Right hindlimb (tissue), 1 donor: ENCODE data around the gene USP48.

Experiments
- DNase-seq: peaks from one replicate; pipeline ENCODE4 v3.0.0-alpha.2; 2018

The USP48 gene

DNA sequence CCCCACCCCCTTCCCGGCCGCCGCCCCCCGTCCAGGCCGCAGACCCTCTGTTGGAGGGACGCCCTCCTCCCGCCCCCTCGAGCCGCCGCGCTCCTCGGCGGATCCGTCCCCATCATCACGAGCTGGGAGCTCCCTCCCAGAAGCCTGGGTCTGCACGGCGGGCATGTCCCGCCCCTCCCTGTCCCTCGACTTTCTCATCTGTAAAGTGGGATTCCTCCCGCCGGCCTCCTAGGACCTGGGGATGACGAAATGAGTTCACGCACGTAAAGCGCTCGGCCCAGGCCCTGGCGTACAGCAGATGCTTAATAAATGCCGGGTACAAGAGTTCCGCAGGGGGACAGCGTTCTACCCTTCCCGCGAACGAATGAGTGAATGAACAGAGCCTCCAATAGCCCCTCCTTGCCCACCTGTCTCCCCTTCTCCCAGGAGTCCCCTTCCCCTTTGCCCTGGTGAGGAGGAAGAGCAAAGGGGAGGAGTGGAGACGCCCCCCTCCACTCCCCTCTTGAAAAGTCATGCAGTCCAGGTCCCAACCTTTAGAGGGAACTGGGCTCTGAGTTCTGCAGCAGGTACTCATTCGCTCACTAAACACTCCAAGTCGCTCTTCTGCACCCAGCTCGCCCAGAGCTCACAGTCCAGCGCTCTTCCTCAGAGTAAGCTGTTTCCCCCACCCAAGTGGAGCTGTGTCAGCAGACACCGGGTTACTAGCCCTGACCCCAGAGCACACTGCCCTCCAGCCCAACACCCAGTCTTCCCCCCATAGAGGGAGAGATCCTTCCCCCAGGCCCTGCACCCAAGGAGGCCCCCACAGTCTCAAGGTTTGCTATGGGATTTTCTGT lies 130.6 kb downstream of the USP48 start:
- DNase-seq: peak; percentile 11

- peak; percentile 79 for DNase-seq
These were observed 131.5 kb downstream of the USP48 start for GRCh38 chr1:21651214-21652042.

- no peak for DNase-seq
These were observed 132.5 kb downstream of the USP48 start for GRCh38 chr1:21650400-21650799.

- no peak for DNase-seq
These were observed 133.6 kb downstream of the USP48 start for GRCh38 chr1:21649315-21649714.

- DNase-seq: no peak
These were observed 134.2 kb downstream of the USP48 start for GRCh38 chr1:21648791-21649190.

DNA sequence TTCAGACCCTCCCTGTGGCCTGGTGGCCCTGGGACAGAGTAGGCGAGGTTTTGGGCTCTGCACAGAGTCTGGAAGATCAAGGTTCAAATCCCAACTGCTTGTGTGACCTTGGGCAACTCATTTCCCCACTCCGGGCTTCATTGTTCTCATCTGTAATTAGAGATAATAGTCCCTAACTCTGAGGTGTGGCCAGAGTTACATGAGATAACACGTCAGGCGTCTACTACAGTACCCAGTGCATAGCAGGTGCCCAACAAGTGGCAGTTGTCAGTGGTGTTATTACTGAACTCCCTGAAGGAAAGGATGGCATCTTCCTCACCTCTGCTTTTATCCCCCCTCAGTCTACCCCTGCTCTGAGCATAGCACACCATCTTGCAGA lies 134.6 kb downstream of the USP48 start:
- no peak for DNase-seq

GRCh38 chr1:21647431-21648351 lies 135.3 kb downstream of the USP48 start:
- DNase-seq: peak; percentile 66

DNA sequence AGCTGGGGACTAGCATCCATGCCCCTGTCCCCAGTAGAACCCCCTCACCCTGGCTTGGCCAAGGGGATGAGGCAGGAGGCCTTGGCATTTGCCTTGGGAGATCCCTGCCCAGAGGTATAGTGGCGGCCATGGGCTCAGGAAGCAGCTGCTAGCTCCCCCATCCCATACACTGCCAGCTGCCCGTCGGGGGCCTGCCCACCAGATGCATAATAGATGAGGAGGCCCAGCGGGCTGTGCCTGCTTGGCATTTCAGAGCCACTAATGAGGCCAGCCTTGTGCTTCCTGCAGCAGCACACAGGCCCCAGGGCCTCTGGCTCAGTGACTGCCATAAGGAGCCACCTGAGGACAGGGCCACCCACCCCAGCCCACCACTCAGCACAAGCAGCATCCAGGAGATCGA lies 137.4 kb downstream of the USP48 start:
- no peak for DNase-seq

DNA sequence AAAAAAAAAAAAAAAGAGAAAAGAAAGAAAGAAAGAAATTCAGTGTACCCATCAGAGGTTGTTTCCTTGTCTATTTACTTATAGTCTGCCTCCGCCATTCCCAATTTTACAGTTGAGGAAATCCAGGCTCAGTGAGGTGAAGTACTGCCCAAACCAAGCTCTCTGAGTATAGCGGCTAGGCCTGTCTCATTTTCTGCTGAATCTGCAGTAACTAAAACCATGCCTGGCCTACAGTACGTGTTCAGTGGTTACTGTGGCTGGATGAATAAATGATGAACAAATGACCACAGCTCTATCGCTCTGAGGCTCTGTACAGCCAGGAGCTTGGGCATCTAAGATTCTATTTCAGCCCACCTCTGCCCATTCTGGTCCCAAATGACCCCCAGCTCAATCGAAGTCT lies 138.0 kb downstream of the USP48 start:
- DNase-seq: no peak

DNA sequence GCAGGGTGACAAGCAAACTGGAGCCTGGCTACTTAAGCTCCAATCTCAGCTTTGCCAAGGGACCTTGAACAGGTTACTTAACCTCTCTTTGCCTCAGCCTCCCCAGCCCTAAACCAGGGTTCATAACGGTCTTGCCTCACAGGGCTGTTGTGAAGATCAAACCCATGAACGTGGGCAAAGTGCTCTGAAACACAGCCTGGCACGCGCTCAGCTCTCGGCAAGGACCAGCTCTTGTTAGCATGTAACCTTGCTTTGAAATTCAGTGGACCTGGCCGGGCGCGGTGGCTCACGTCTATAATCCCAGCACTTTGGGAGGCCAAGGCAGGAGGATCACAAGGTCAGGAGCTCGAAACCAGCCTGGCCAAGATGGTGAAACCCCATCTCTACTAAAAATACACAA lies 138.6 kb downstream of the USP48 start:
- no peak for DNase-seq

DNA sequence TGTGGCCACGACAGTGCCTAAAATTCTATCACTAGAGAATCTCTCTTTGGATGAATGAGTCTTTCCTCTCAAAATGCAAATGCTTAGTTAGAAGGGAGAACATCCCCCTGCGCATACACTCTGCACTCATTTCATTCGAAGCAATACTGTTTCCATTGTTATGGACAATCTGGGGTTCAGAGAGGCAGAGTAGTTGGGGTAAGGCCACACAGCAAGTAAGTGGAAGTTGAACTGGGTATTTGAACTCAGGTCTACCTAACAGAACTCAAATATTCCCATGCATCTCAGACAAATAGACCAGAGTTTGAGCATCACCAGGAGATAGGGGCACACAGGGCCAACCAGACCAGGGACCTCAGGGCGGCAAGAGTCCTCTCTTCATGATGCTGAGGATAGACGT lies 139.3 kb downstream of the USP48 start:
- no peak for DNase-seq

DNA sequence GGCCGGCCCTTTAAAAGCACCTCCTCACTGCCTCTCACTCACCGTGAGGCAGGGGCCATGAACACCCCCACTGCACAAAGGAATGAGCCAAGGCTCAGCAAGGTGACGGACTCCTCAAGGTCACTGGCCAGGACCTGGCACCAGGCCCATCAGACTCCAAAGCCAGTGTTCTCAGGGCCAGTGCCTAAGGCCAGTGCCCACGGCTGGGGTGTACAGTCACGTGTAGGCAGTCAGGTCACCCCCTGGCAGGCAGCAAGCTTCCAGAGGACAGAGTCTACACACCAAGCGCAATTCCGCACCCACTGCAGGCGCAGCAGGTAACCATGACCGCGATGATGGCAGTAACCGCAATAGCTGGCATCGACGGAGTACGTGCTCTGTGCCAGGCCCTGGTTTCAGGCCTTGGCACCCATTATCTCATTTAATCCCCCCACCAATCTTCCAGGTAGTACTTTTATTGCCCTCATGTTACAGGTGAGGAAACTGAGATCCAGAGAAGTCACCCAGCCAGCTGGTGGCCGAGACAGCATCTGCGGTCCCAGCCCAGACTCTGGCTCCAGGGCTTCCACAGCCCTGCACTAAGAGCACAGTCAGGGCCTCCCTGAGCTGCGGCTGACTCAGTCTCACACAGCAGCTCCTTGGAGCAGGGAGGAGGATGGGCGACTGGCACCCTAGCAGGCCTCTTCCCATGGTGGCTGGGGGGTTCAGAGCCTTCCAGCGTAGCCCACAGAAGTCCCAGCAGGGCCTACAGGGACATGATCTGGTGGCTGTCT lies 140.8 kb downstream of the USP48 start:
- DNase-seq: no peak

GRCh38 chr1:21641537-21641936 lies 141.4 kb downstream of the USP48 start:
- DNase-seq: no peak

DNA sequence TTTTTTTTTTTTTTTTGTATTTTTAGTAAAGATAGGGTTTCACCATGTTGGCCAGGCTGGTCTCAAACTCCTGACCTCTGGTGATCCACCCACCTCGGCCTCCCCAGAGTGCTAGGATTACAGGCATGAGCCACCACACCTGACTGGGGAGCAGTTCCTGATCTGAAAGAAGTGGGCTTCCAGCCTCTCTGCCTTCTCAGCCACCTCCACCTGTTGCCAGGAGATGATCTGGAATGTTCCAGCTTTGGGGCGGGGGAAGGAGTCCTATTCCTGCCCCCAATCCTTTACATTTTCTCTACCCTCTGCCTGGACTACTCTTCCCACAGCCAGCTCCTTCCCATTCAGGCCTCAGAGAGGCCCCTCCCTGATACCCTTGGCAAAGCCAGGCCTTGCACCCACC lies 141.9 kb downstream of the USP48 start:
- no peak for DNase-seq

DNA sequence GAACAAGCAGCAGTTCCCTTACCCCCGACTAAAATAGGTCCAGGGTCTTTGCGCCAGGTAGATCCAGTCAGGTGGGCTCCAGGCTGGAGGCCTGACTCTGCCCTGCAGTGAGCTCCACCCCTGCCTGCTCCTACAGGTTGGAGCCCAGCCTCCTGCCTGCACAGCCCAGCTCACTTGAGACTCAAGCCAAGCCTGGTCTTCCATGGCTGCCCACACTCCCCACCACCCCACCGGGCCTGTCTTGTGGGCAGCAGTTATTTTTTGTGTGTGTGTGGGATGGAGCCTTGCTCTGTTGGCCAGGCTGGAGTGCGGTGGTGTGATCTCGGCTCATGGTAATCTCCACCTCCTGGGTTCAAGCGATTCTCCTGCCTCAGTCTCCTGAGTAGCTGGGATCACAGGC lies 142.3 kb downstream of the USP48 start:
- DNase-seq: no peak

DNA sequence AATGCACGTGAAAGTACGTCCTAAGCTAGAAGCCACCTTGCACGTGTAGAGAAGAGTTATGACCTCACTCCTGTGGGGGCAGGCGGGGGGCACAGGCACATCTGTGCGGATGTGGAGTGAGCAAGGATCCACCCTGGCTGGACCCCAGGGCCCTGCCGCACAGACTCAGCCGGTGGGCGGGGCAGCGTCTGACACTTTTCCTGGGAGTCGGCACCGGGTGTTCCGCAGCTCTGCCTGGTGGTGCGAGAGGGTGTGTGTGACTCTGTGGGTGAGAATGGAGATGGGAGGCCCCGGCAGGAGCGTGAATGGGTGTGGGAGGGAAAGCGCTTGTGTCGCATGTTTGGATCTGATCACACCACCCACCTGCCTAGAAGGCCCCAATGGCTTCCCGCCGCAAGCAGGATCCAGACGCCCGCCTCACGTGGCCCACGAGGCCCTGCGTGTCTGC lies 143.3 kb downstream of the USP48 start:
- no peak for DNase-seq

DNA sequence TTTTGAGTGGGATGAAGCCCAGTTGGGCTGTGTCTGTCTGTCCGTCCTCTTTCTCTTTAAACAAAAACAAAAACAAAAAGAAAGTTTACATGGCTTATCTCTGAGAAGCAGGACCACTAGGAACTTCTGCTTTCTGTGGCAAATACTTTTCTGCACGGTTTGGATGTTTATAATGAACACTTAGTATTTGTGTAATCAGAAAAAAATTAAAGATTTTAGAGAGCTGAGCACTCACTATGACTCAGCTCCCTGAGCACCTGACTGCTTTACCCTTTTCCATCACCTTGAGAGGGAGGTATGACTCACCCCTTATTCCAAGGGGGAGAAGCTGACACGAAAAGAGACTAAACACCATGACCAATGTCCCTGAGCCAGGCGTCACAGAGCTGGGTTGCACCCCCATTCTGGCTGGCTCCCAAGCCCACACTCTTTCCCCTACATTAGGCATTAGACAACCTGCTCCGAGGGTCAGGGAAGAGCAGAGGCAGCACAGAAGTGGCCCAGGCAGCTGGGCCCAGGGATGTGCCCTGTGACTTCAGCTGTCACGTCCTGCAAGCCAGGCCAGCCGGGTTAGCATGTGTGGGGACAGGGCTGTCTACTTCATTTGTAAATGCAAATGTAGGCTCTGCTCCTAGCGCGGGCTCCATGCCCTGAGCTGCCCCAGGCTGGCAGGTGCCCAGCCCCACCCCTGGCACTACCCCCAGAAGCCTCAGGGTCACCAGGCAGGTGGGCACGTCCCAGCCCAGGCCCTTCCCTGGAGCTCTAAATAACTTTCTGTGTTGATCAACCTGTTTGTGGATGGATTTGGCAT lies 144.2 kb downstream of the USP48 start:
- no peak for DNase-seq

DNA sequence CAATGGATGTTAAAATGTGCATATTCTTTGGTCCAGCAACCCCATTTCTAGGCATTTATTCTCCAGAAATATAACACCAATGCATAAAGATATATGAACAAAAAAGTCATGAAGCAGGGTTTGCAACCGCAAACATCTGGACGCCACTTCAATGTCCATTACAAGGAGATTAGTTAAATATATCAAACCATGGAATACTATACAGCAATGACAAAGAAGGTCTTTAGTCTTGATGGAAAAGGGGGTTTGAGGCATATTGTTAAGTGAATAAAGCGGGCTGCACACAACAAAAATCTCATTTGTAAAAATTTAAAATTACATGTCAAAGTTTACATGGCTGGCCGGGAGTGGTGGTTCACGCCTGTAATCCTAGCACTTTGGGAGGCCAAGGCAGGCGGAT lies 145.4 kb downstream of the USP48 start:
- DNase-seq: no peak

- no peak for DNase-seq
These were observed 146.9 kb downstream of the USP48 start for GRCh38 chr1:21636029-21636428.

DNA sequence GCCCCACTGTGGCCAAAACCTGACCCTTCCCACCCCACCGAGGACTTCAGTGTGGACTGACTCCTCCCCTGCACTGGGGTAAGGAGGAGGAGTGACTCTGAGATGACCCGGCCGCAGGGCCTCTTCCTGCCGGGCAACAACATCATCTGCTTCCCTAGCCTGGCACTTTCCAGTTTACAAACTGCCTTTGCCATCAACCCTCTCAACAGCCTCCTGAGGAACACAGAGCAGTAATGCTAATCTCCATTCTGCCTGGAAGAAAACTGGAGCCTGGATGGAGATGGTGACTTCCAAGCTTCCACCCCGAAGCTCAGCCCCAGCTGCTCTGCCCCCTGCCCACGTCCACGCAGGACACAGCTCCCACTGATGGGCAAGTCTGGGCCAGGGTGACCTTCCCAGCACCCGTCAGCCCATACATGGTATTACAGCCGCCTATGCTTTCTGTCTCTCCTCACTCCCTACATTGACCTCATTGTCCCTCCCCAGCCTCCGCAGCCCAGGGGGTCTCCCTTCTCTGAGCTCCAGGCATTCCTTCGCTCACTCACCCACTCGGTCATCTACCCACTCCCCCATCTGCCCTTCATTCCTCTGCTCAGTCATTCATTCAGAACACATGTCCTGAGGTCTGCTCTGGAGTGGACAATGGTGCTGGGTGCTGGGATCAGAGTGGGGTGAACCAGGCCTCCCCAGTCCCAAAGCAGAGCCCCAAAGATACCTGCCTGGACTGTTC lies 148.0 kb downstream of the USP48 start:
- no peak for DNase-seq
